SK-N-SH (cell line): ENCODE data around the gene MACROD2. TPM values are rescaled to one million over a fixed set of nuclear protein-coding genes. Genes with fewer than 3 reads are reported as not detected.

Experiments used
- CTCF ChIA-PET: fragments of 300-600, 350-600 bp; formaldehyde crosslinking; extraction: SDS; loops from one replicate; lab custom pipeline; 2021; lab: Yijun Ruan, JAX
- POLR2A ChIA-PET: fragments of 350-600 bp; sonication (Branson Sonifier 250); formaldehyde crosslinking; extraction: SDS; loops from one replicate; lab custom pipeline; 2020; ENCODE audit warnings: antibody characterized with exemption, inconsistent platforms; lab: Yijun Ruan, JAX
- DNase-seq: peaks from one replicate; pipeline ENCODE4 v3.0.0; 2012
- H2AFZ ChIP-seq: fragments of 200-600 bp; sonication (generic); 2 replicates; pipeline ENCODE4 v1.8.1; 2016; ENCODE audit warnings: antibody characterized with exemption, mild to moderate bottlenecking, low read depth
- H3F3A ChIP-seq: fragments of 200-600 bp; sonication (generic); replicated peaks from 2 replicates; pipeline ENCODE3; 2016; ENCODE audit warnings: antibody characterized with exemption, mild to moderate bottlenecking; ENCODE audit not compliant: insufficient read depth
- H3K27ac ChIP-seq, 2 experiments: fragments of 200-500 bp in 1 of 2; fragments of 200-600 bp in 1 of 2; sonication (Bioruptor generic) in 1 of 2; sonication (generic), shearing (Covaris generic) in 1 of 2; 2 replicates each; pipeline versions ENCODE4 v1.5.1 to v1.6.1; 2014 to 2016; ENCODE audit warnings: low read depth in 2 of 2, inconsistent platforms in 1 of 2, low read length in 1 of 2, mild to moderate bottlenecking in 1 of 2, mixed read lengths in 1 of 2
- H3K27me3 ChIP-seq: fragments of 200-600 bp; sonication (generic), shearing (Covaris generic); 2 replicates; pipeline ENCODE4 v1.6.1; 2016; ENCODE audit warnings: mixed run types; ENCODE audit not compliant: insufficient read depth
- H3K36me3 ChIP-seq, 2 experiments: fragments of 200-500 bp in 1 of 2; fragments of 200-600 bp in 1 of 2; sonication (Bioruptor generic) in 1 of 2; sonication (generic) in 1 of 2; replicated peaks in 1 of 2; 2 replicates each; pipeline versions ENCODE3 to v1.5.1; 2014 to 2016; ENCODE audit warnings: low read length in 1 of 2, mild to moderate bottlenecking in 1 of 2; ENCODE audit not compliant: insufficient read depth in 2 of 2, control insufficient read depth in 1 of 2
- H3K4me1 ChIP-seq, 2 experiments: fragments of 200-500 bp in 1 of 2; fragments of 200-600 bp in 1 of 2; sonication (Bioruptor generic) in 1 of 2; sonication (generic), shearing (Covaris generic) in 1 of 2; 2 replicates each; pipeline versions ENCODE4 v1.5.1 to v1.6.1; 2014 to 2016; ENCODE audit warnings: low read depth in 1 of 2, low read length in 1 of 2, mixed run types in 1 of 2; ENCODE audit not compliant: insufficient read depth in 2 of 2, control insufficient read depth in 1 of 2
- H3K4me2 ChIP-seq: fragments of 200-600 bp; sonication (generic), shearing (Covaris generic); 2 replicates; pipeline ENCODE4 v1.6.1; 2017; ENCODE audit warnings: mixed run types
- H3K4me3 ChIP-seq, 2 experiments: fragments of 200-500 bp in 1 of 2; fragments of 200-600 bp in 1 of 2; sonication (Bioruptor generic) in 1 of 2; sonication (generic), shearing (Covaris generic) in 1 of 2; 2 replicates each; pipeline versions ENCODE4 v1.5.1 to v1.8.1; 2014 to 2016; ENCODE audit warnings: low read depth in 2 of 2, inconsistent platforms in 1 of 2, low read length in 1 of 2, mild to moderate bottlenecking in 1 of 2, mixed read lengths in 1 of 2, moderate library complexity in 1 of 2
- H3K79me2 ChIP-seq: fragments of 200-600 bp; sonication (generic); 2 replicates; pipeline ENCODE4 v1.8.1; 2017; ENCODE audit warnings: mild to moderate bottlenecking; ENCODE audit not compliant: insufficient read depth
- H3K9ac ChIP-seq: fragments of 200-600 bp; sonication (generic); 2 replicates; pipeline ENCODE4 v1.6.1; 2017; ENCODE audit warnings: mixed run types
- H3K9me2 ChIP-seq: fragments of 200-600 bp; sonication (generic); 2 replicates; pipeline ENCODE4 v1.6.1; 2017; ENCODE audit warnings: mixed run types
- H3K9me3 ChIP-seq: fragments of 200-600 bp; sonication (generic); 2 replicates; pipeline ENCODE4 v1.6.1; 2017; ENCODE audit warnings: mixed run types, mild to moderate bottlenecking, moderate library complexity
- H4K20me1 ChIP-seq: fragments of 200-600 bp; sonication (generic); 2 replicates; pipeline ENCODE4 v1.6.1; 2017; ENCODE audit warnings: mild to moderate bottlenecking, mixed run types; ENCODE audit not compliant: insufficient read depth
- CTCF ChIP-seq: fragments of 200-600 bp; sonication (generic); IDR thresholded peaks from 2 replicates; pipeline ENCODE4 v1.6.1; 2017; ENCODE audit warnings: antibody characterized with exemption, mild to moderate bottlenecking, moderate library complexity
- EP300 ChIP-seq, 2 experiments: IDR thresholded peaks; 2 replicates each; pipeline versions ENCODE4 v1.4.0 to v1.6.1; 2012; ENCODE audit warnings: borderline replicate concordance in 1 of 2, low read depth in 1 of 2, low read length in 1 of 2
- EZH2phosphoT487 ChIP-seq: fragments of 200-600 bp; sonication (generic); IDR thresholded peaks from 2 replicates; pipeline ENCODE4 v1.6.1; 2017; ENCODE audit warnings: low read depth, mixed run types, mild to moderate bottlenecking, antibody characterized with exemption, moderate library complexity, borderline replicate concordance
- FOSL2 ChIP-seq: IDR thresholded peaks from 2 replicates; pipeline ENCODE4 v1.4.0; 2012; ENCODE audit warnings: low read depth, mild to moderate bottlenecking, moderate library complexity, borderline replicate concordance
- FOXM1 ChIP-seq: IDR thresholded peaks from 2 replicates; pipeline ENCODE4 v1.4.0; 2012; ENCODE audit warnings: low read depth, mild to moderate bottlenecking
- MAX ChIP-seq: IDR thresholded peaks from 2 replicates; pipeline ENCODE4 v1.4.0; 2012; ENCODE audit warnings: low read depth
- MEF2A ChIP-seq: IDR thresholded peaks from 2 replicates; pipeline ENCODE4 v1.4.0; 2012; ENCODE audit warnings: low read depth, borderline replicate concordance
- NFIC ChIP-seq: IDR thresholded peaks from 2 replicates; pipeline ENCODE4 v1.4.0; 2012; ENCODE audit warnings: borderline replicate concordance
- RAD21 ChIP-seq: IDR thresholded peaks from 2 replicates; pipeline ENCODE4 v1.6.1; 2012; ENCODE audit warnings: mild to moderate bottlenecking, low read length
- RCOR1 ChIP-seq: fragments of 150-350 bp; IDR thresholded peaks from 2 replicates; pipeline ENCODE4 v1.6.1; 2017; ENCODE audit warnings: antibody characterized with exemption, low read length
- REST ChIP-seq: IDR thresholded peaks from 2 replicates; pipeline ENCODE4 v1.6.1; 2012; ENCODE audit warnings: mild to moderate bottlenecking, low read depth, low read length, moderate library complexity
- RXRA ChIP-seq: IDR thresholded peaks from 2 replicates; pipeline ENCODE4 v1.4.0; 2012; ENCODE audit warnings: low read depth, mild to moderate bottlenecking, borderline replicate concordance
- SIN3A ChIP-seq: IDR thresholded peaks from 2 replicates; pipeline ENCODE4 v1.6.1; 2012; ENCODE audit warnings: low read depth, mild to moderate bottlenecking, low read length, moderate library complexity, borderline replicate concordance
- SMC3 ChIP-seq: IDR thresholded peaks from 2 replicates; pipeline ENCODE4 v1.6.1; 2012; ENCODE audit warnings: low read depth, low read length, improper control_type of control experiment
- TAF1 ChIP-seq: IDR thresholded peaks from 2 replicates; pipeline ENCODE4 v1.6.1; 2012; ENCODE audit warnings: low read depth, mild to moderate bottlenecking, low read length, moderate library complexity, borderline replicate concordance
- TCF12 ChIP-seq: IDR thresholded peaks from 2 replicates; pipeline ENCODE4 v1.4.0; 2012
- TEAD4 ChIP-seq: IDR thresholded peaks from 2 replicates; pipeline ENCODE4 v1.4.0; 2012; ENCODE audit warnings: mild to moderate bottlenecking, borderline replicate concordance; ENCODE audit not compliant: insufficient read depth
- YY1 ChIP-seq: IDR thresholded peaks from 2 replicates; pipeline ENCODE4 v1.4.0; 2012; ENCODE audit warnings: low read depth, mild to moderate bottlenecking
- WGBS: methylation state at CpG from one replicate; pipeline ENCODE4 v1.1.6; 2017; ENCODE audit warnings: low lambda C conversion rate; 5-methylcytosine and 5-hydroxymethylcytosine counted together
- polyA plus RNA-seq, 3 experiments: library from polyadenylated mRNA; depleted of rRNA; stranded (reverse); fragments of >200 nt; gene quantifications; 2 replicates each; pipeline ENCODE4 v1.2.3, GENCODE V29; 2012

Gene MACROD2
- polyA plus RNA-seq, 1 of the 3 experiments (the other 2 are of a cell fraction), result 0.33 TPM

- TF ChIP-seq EZH2phosphoT487, result no peak
- TF ChIP-seq FOSL2, result no peak
- no peak for TF ChIP-seq FOXM1
- no peak for TF ChIP-seq YY1
- TF ChIP-seq EP300 (IDR thresholded peaks at IDR 0.05; ENCODE audit: borderline replicate concordance in 1 of 2, low read depth in 1 of 2, low read length in 1 of 2), result no peak
- no peak for TF ChIP-seq SIN3A
- TF ChIP-seq CTCF, result no peak
- TF ChIP-seq RCOR1, result no peak
- no peak for TF ChIP-seq RXRA
- TF ChIP-seq TAF1, result no peak
- TF ChIP-seq MEF2A, result no peak
- no peak for TF ChIP-seq NFIC
- TF ChIP-seq TEAD4, result no peak
- TF ChIP-seq, all 33 proteins: peak for 0
- no peak for DNase-seq
- no peaks in the 10 kb centered on the region for H3K9me3 ChIP-seq
- H4K20me1 ChIP-seq, result no peaks in the 10 kb centered on the region
- H3K4me2 ChIP-seq, result no peak overlapping the region
- POLR2A ChIA-PET, result no interaction called here
- no peak overlapping the region for H3K9ac ChIP-seq
- no peaks in the 10 kb centered on the region for H3K9me2 ChIP-seq
- no peaks in the 10 kb centered on the region for H3K36me3 ChIP-seq
- H3K79me2 ChIP-seq, result no peaks in the 10 kb centered on the region
- no peaks in the 10 kb centered on the region for H3K27me3 ChIP-seq
- no peaks in the 10 kb centered on the region; a peak in 1 of 4 replicates for H3K4me1 ChIP-seq
- CTCF ChIA-PET, result no interaction called here
- H3K4me3 ChIP-seq, result no peak overlapping the region
- no peak overlapping the region for H2AFZ ChIP-seq
- H3F3A ChIP-seq, result no peaks in the 10 kb centered on the region
- no peak overlapping the region for H3K27ac ChIP-seq
These were observed 647.8 kb downstream of the MACROD2 start for GRCh38 chr20:14643146-14643545.

GRCh38 chr20:14643556-14643955 is 648.2 kb downstream of the MACROD2 start:
- TF ChIP-seq EP300 (IDR thresholded peaks at IDR 0.05; ENCODE audit: borderline replicate concordance in 1 of 2, low read depth in 1 of 2, low read length in 1 of 2) (no peak), CTCF (no peak), SMC3 (no peak), RAD21 (no peak), REST (no peak), MAX (no peak), RXRA (no peak), TCF12 (no peak)
- no peaks in the 10 kb centered on the region for H3K79me2 ChIP-seq
- no peak overlapping the region for H2AFZ ChIP-seq
- no peak overlapping the region for H3K4me3 ChIP-seq
- H3K27me3 ChIP-seq, result no peaks in the 10 kb centered on the region
- no peaks in the 10 kb centered on the region for H3K9me2 ChIP-seq
- H4K20me1 ChIP-seq, result no peaks in the 10 kb centered on the region
- DNase-seq, result no peak
- no peak overlapping the region for H3K4me2 ChIP-seq
- POLR2A ChIA-PET, result no interaction called here
- no peaks in the 10 kb centered on the region for H3F3A ChIP-seq
- H3K9ac ChIP-seq, result no peak overlapping the region
- no peaks in the 10 kb centered on the region for H3K9me3 ChIP-seq
- H3K4me1 ChIP-seq, result no peaks in the 10 kb centered on the region; a peak in 1 of 4 replicates
- no peak overlapping the region for H3K27ac ChIP-seq
- no peaks in the 10 kb centered on the region for H3K36me3 ChIP-seq
- CTCF ChIA-PET, result no interaction called here
- 45% methylated on average over 1 of the region's 1 CpG for WGBS
